A673 (cell line): ENCODE measurements around the gene RCBTB2. TPM values are rescaled to one million over a fixed set of nuclear protein-coding genes. Genes with fewer than 3 reads are reported as not detected.
"Not testable (repeated sequence)": the region's sequence is repeated elsewhere in the genome, so short reads cannot be mapped to it uniquely, and the experiment has no call there.

Source experiments
- BruUV-seq: library from RNA; stranded (reverse); fragments of 400-500 nt; replicated peaks from 2 replicates; lab custom pipeline; 2021; lab: Mats Ljungman, UMichigan
- CTCF ChIA-PET: fragments of 300-600 bp; sonication (Branson Sonifier 250); formaldehyde crosslinking; loops from one replicate; lab custom pipeline; 2022; ENCODE audit warnings: antibody characterized with exemption; lab: Charles Lee
- POLR2A ChIA-PET: fragments of 300-600 bp; sonication (Branson Sonifier 250); formaldehyde crosslinking; loops from one replicate; lab custom pipeline; 2022; ENCODE audit warnings: antibody characterized with exemption; ENCODE audit not compliant: low non-redundant PET; lab: Charles Lee
- DNase-seq: peaks from one replicate; pipeline ENCODE4 v3.0.0-alpha.2; 2015; ENCODE audit warnings: low spot score
- H3K27ac ChIP-seq: fragments of 200-600 bp; sonication (generic); 2 replicates; pipeline ENCODE4 v1.5.1; 2016; ENCODE audit warnings: mixed run types, low read depth, mild to moderate bottlenecking, mixed read lengths, antibody characterized with exemption, low read length; ENCODE audit not compliant: poor library complexity, severe bottlenecking
- H3K27me3 ChIP-seq: fragments of 200-600 bp; sonication (generic); replicated peaks from 2 replicates; pipeline ENCODE4 v1.6.1; 2017; ENCODE audit warnings: mixed run types, low read depth, mild to moderate bottlenecking, mixed read lengths, antibody characterized with exemption, low read length; ENCODE audit not compliant: insufficient read depth, poor library complexity
- H3K36me3 ChIP-seq: fragments of 200-600 bp; sonication (generic); 2 replicates; pipeline ENCODE4 v1.6.1; 2016; ENCODE audit warnings: mixed run types, mild to moderate bottlenecking, mixed read lengths, antibody characterized with exemption, low read length; ENCODE audit not compliant: insufficient read depth, poor library complexity, severe bottlenecking
- H3K4me1 ChIP-seq: fragments of 200-600 bp; sonication (generic); 2 replicates; pipeline ENCODE4 v1.6.1; 2017; ENCODE audit warnings: mixed run types, mild to moderate bottlenecking, mixed read lengths, antibody characterized with exemption, low read length; ENCODE audit not compliant: insufficient read depth, poor library complexity, severe bottlenecking
- H3K4me3 ChIP-seq: fragments of 200-600 bp; sonication (generic); 2 replicates; pipeline ENCODE4 v1.5.1; 2016; ENCODE audit warnings: low read depth, mixed run types, mild to moderate bottlenecking, mixed read lengths, low read length; ENCODE audit not compliant: poor library complexity, severe bottlenecking
- H3K9me3 ChIP-seq: fragments of 200-600 bp; sonication (generic); 2 replicates; pipeline ENCODE4 v1.6.1; 2016; ENCODE audit warnings: mixed run types, low read depth, mild to moderate bottlenecking, mixed read lengths, antibody characterized with exemption, low read length; ENCODE audit not compliant: poor library complexity, severe bottlenecking
- CTCF ChIP-seq: fragments of 300-800, 200-600 bp; sonication (generic); conservative IDR thresholded peaks from 2 replicates; pipeline ENCODE4 v1.5.1; 2017; ENCODE audit warnings: low read depth, mild to moderate bottlenecking, antibody characterized with exemption, low read length, moderate library complexity, mixed read lengths
- EZH2 ChIP-seq: fragments of 200-600 bp; sonication (generic); IDR thresholded peaks from 2 replicates; pipeline ENCODE4 v1.6.1; 2017; ENCODE audit warnings: borderline replicate concordance, low read depth, mild to moderate bottlenecking, mixed read lengths, antibody characterized with exemption, low read length; ENCODE audit not compliant: poor library complexity, severe bottlenecking
- intact Hi-C: fragments of 100-400 bp; cut with micrococcal nuclease; formaldehyde crosslinking; loops from one replicate; pipeline ENCODE4 v1.10.0; 2022; ENCODE audit not compliant: unreplicated experiment
- total RNA-seq: library from RNA; stranded (reverse); gene quantifications from 2 replicates; pipeline ENCODE4 v1.2.3, GENCODE V29; 2021

Gene RCBTB2
- total RNA-seq, 1 experiment from 2014 or later, result 6.3 TPM

DNA sequence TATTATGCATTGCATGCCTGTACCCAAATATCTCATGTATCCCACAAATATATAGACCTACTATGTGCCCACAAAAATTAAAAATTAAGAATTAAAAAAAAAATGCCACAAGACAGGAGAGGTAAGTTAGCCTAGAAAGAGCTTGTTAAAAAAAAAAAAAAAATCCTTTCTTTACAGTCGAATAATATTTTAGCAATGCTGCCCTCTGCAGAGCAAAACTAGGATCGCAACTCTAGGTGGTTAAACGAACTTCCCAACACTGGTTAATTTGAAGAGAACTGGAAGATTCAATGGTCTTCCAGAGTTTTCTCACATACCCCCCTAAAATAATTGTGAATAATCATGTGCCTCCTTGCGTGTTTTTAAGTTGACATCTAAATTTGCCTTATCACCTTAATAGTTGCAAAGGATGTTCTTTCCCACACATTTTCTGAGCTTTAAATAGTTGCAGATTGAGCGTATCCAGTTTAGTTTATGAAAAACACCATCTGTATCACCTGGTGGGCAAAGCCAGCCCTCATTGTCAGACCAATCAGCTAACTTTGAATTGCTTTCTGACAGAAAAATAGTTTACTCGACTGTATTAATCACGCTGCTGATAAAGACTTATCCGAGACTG lies 47.4 kb upstream of the RCBTB2 start:
- intact Hi-C loops, result loop anchor here (1.0 kb wide), 1 partner anchor 453 kb away; no protein-coding TSS in a partner anchor
- DNase-seq, result peak; percentile 80

GRCh38 chr13:48579919-48580180 lies 47.0 kb upstream of the RCBTB2 start:
- H3K27ac ChIP-seq, H3K9me3 ChIP-seq, BruUV-seq, DNase-seq, H3K36me3 ChIP-seq, H3K4me1 ChIP-seq, H3K4me3 ChIP-seq: not testable (repeated sequence)
- intact Hi-C loops, result loop anchor here (1.0 to 10.0 kb wide), 2 partner anchors 345 to 453 kb away; partner anchors contain the start of gene ITM2B
- ChIA-PET POLR2A (interaction anchor here (0.6 kb wide), 2 partner anchors 189 to 347 kb away, joined by 3 read pairs; partner anchors contain the start of gene ITM2B), CTCF (interaction anchor here (0.6 to 1.4 kb wide), 31 partner anchors 9 to 1790 kb away, joined by 3 to 21 read pairs (median 4); partner anchors contain the start of genes MED4 and NUDT15)
- peaks cover 16% of the 10 kb centered on the region for H3K27me3 ChIP-seq

More for the DNA sequence above, 47.4 kb upstream of the RCBTB2 start:
- Histone ChIP-seq H3K9me3 (no peaks in the 10 kb centered on the region), H3K4me1 (no peaks in the 10 kb centered on the region), H3K27me3 (peaks cover 16% of the 10 kb centered on the region), H3K36me3 (no peaks in the 10 kb centered on the region), H3K4me3 (no peak overlapping the region), H3K27ac (no peak overlapping the region)
- POLR2A ChIA-PET, result interaction anchor here (0.6 kb wide), 3 partner anchors 189 to 543 kb away, joined by 3 read pairs; partner anchors contain the start of genes ITM2B and NUDT15
- CTCF ChIA-PET, result interaction anchor here (0.6 to 1.4 kb wide), 31 partner anchors 9 to 1791 kb away, joined by 3 to 21 read pairs (median 4); partner anchors contain the start of genes MED4 and NUDT15
- BruUV-seq, result no TSS peak
- TF ChIP-seq CTCF (peak; percentile 76), EZH2 (no peak)

DNA sequence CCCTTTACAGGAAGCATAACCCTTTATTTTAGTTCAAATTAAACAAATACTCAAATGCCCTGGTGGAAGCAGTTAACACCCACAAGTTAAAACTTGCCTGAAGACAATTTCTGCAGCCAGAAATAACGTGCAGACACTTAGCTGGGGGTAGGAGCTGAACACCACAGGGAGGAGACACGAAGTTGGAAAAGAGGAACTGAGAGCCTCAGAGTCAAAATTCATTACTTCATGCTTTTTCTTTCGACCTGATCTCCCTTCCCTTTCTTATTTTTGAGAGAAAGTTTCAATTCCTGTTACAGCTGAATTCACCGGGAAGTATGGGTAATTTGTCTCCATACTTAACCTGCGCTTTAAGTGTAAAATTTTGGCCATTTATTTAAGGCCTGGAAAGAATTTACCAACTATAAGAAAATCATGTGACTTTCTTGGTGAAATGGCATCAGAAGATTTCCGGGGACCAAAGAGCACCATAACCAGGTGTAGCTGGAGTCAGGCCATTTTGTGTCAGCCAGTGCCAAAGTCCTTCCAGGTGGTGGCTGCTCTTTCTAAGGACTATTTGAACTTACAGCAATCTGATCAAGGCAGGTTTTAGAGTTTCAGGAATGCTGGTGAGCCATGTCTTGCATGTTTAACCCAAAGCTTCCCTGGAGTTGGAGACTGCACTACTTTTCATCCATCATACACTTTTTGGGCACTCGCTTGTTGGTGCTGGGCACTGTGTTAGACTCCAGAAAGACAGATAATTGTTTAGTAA lies 46.5 kb upstream of the RCBTB2 start:
- Histone ChIP-seq H3K27ac (no peak overlapping the region), H3K36me3 (no peaks in the 10 kb centered on the region), H3K9me3 (no peaks in the 10 kb centered on the region), H3K27me3 (peaks cover 16% of the 10 kb centered on the region), H3K4me3 (no peak overlapping the region), H3K4me1 (no peaks in the 10 kb centered on the region)
- ChIA-PET POLR2A (interaction anchor here (0.6 kb wide), 2 partner anchors 189 to 346 kb away, joined by 3 read pairs; partner anchors contain the start of gene ITM2B), CTCF (interaction anchor here (0.6 to 1.4 kb wide), 29 partner anchors 8 to 700 kb away, joined by 3 to 21 read pairs (median 4); partner anchors contain the start of genes MED4 and NUDT15)
- intact Hi-C loops, result loop anchor here (10.0 kb wide), 1 partner anchor 345 kb away; the partner anchor contains the start of gene ITM2B
- no TSS peak for BruUV-seq
- no peak for TF ChIP-seq CTCF
- no peak for TF ChIP-seq EZH2
- DNase-seq, result no peak
